Peyer's patch (tissue), 4 donors: ENCODE measurements around the gene LRRC66.

Experiments used
- POLR2A ChIP-seq, 2 donors: fragments of 450-650 bp; IDR thresholded peaks; one replicate each; pipeline ENCODE4 v1.5.1; 2017; ENCODE audit warnings: antibody characterized with exemption in 2 of 2, mild to moderate bottlenecking in 2 of 2, moderate library complexity in 2 of 2
- TF ChIP-seq, protein P1 (sequence below), 6 experiments: fragments of 450-650 bp in 4 of 6; fragments of 200-600 bp in 2 of 6; sonication (generic) in 1 of 6; IDR thresholded peaks; one replicate each; pipeline ENCODE4 v1.5.1; 2017 to 2019; ENCODE audit warnings: antibody characterized with exemption in 6 of 6, mild to moderate bottlenecking in 3 of 6, moderate library complexity in 1 of 6

DNA sequence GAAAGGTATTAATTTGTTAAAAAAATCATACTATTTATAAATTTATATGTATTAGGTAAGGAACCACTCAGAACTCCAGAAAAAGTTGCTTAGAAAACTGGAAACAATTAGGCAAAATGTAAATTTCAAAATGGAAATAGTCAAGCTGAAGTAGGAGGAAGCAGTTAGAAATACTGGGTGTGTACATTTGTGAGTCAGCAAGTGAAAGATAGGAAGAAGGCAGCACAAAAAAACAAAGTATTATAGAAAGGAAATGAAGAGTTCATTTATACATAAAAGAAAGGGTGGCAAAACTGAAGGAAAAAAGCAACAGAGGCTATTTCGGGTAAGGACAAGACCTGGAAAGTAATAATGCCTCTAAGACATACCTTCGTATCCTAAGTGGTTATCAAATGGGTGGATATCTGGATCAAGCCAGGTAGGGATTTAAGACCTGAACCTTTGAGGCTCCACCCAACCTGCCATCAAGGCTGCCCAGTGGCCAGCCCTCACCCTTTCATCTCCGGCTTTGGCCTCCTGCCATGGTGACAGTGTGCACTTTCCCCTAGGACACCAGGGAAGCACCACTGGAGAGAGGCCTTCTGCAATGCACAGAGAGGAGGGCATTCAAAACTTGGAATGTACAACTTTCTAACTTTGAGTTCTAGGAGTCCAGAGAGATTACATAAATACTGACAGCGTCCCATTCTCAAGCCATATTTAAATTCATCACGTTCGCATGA, at the start of gene LRRC66:
- TF ChIP-seq POLR2A (IDR thresholded peaks at IDR 0.05), result peak in 1 of 2 donors; percentile 11
- TF ChIP-seq, protein P1, sequence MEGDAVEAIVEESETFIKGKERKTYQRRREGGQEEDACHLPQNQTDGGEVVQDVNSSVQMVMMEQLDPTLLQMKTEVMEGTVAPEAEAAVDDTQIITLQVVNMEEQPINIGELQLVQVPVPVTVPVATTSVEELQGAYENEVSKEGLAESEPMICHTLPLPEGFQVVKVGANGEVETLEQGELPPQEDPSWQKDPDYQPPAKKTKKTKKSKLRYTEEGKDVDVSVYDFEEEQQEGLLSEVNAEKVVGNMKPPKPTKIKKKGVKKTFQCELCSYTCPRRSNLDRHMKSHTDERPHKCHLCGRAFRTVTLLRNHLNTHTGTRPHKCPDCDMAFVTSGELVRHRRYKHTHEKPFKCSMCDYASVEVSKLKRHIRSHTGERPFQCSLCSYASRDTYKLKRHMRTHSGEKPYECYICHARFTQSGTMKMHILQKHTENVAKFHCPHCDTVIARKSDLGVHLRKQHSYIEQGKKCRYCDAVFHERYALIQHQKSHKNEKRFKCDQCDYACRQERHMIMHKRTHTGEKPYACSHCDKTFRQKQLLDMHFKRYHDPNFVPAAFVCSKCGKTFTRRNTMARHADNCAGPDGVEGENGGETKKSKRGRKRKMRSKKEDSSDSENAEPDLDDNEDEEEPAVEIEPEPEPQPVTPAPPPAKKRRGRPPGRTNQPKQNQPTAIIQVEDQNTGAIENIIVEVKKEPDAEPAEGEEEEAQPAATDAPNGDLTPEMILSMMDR (IDR thresholded peaks at IDR 0.05), result no peak
